Mesenchymal stem cell (in vitro differentiated cells and primary cell): Measurements from ENCODE around the gene GLB1L3.

Experiments used
- DNase-seq: peaks from one replicate; pipeline ENCODE4 v3.0.0-alpha.2; 2013
- H2AFZ ChIP-seq: one replicate; pipeline ENCODE4 v1.6.1; 2013; ENCODE audit warnings: low read depth, mild to moderate bottlenecking, control low read depth, inconsistent platforms, low read length, moderate library complexity
- H2AK5ac ChIP-seq: 2 replicates; pipeline ENCODE4 v1.6.1; 2013; ENCODE audit warnings: low read length, moderate library complexity, mild to moderate bottlenecking, inconsistent platforms; ENCODE audit not compliant: severe bottlenecking
- H2BK120ac ChIP-seq: one replicate; pipeline ENCODE4 v1.6.1; 2013; ENCODE audit warnings: low read depth, mild to moderate bottlenecking, inconsistent platforms, low read length, moderate library complexity
- H2BK12ac ChIP-seq, 2 experiments: one replicate each; pipeline ENCODE4 v1.6.1; 2013; ENCODE audit warnings: inconsistent platforms in 2 of 2, low read length in 2 of 2, mild to moderate bottlenecking in 2 of 2, moderate library complexity in 2 of 2, control low read depth in 1 of 2
- H2BK15ac ChIP-seq: one replicate; pipeline ENCODE4 v1.6.1; 2013; ENCODE audit warnings: mild to moderate bottlenecking, low read depth, inconsistent platforms; ENCODE audit not compliant: poor library complexity, severe bottlenecking
- H2BK5ac ChIP-seq: 2 replicates; pipeline ENCODE4 v1.6.1; 2013; ENCODE audit warnings: low read depth, mild to moderate bottlenecking, low read length, control low read depth, inconsistent platforms; ENCODE audit not compliant: poor library complexity, severe bottlenecking
- H3K14ac ChIP-seq, 2 experiments: one replicate each; pipeline ENCODE4 v1.6.1; 2013; ENCODE audit warnings: inconsistent platforms in 2 of 2, low read length in 2 of 2, control low read depth in 1 of 2, mild to moderate bottlenecking in 1 of 2, moderate library complexity in 1 of 2
- H3K18ac ChIP-seq, 2 experiments: one replicate each; pipeline ENCODE4 v1.6.1; 2013; ENCODE audit warnings: inconsistent platforms in 2 of 2, low read length in 2 of 2, control low read depth in 1 of 2, low read depth in 1 of 2, mild to moderate bottlenecking in 1 of 2
- H3K23ac ChIP-seq, 2 experiments: one replicate each; pipeline ENCODE4 v1.6.1; 2013; ENCODE audit warnings: inconsistent platforms in 2 of 2, low read length in 2 of 2, mild to moderate bottlenecking in 2 of 2, moderate library complexity in 2 of 2, control low read depth in 1 of 2
- H3K27ac ChIP-seq: 2 replicates; pipeline ENCODE4 v1.5.1; 2013; ENCODE audit warnings: mild to moderate bottlenecking, moderate library complexity, low read length, control low read depth, inconsistent platforms; ENCODE audit not compliant: poor library complexity, severe bottlenecking
- H3K27me3 ChIP-seq, 2 experiments: 2 replicates each; pipeline versions ENCODE4 v1.6.1 to v1.7.0; 2013; ENCODE audit warnings: low read length in 2 of 2, mild to moderate bottlenecking in 2 of 2, moderate library complexity in 2 of 2, control low read depth in 1 of 2, inconsistent platforms in 1 of 2; ENCODE audit not compliant: control insufficient read depth in 1 of 2, insufficient read depth in 1 of 2
- H3K36me3 ChIP-seq, 2 experiments: 2 replicates each; pipeline versions ENCODE4 v1.6.1 to v1.7.0; 2013; ENCODE audit warnings: low read length in 2 of 2, control low read depth in 1 of 2, inconsistent platforms in 1 of 2, low read depth in 1 of 2, mild to moderate bottlenecking in 1 of 2; ENCODE audit not compliant: insufficient read depth in 2 of 2, control insufficient read depth in 1 of 2
- H3K4ac ChIP-seq, 2 experiments: one replicate each; pipeline ENCODE4 v1.6.1; 2013; ENCODE audit warnings: inconsistent platforms in 2 of 2, low read length in 2 of 2, mild to moderate bottlenecking in 2 of 2, moderate library complexity in 2 of 2, control low read depth in 1 of 2, low read depth in 1 of 2
- H3K4me1 ChIP-seq: 2 replicates; pipeline ENCODE4 v1.6.1; 2013; ENCODE audit warnings: low read depth, low read length, control low read depth; ENCODE audit not compliant: control insufficient read depth, insufficient read depth
- H3K4me2 ChIP-seq: 2 replicates; pipeline ENCODE4 v1.6.1; 2013; ENCODE audit warnings: low read length, mild to moderate bottlenecking, inconsistent platforms; ENCODE audit not compliant: poor library complexity, severe bottlenecking
- H3K4me3 ChIP-seq, 2 experiments: 2 replicates each; pipeline versions ENCODE4 v1.5.1 to v1.7.0; 2013; ENCODE audit warnings: low read length in 2 of 2, mild to moderate bottlenecking in 2 of 2, control low read depth in 1 of 2, low read depth in 1 of 2; ENCODE audit not compliant: insufficient read depth in 1 of 2
- H3K79me1 ChIP-seq: replicated peaks from 2 replicates; pipeline ENCODE4 v1.6.1; 2013; ENCODE audit warnings: mild to moderate bottlenecking, control low read depth, low read length, inconsistent platforms; ENCODE audit not compliant: poor library complexity, severe bottlenecking
- H3K9ac ChIP-seq: 2 replicates; pipeline ENCODE4 v1.7.0; 2013; ENCODE audit warnings: mild to moderate bottlenecking, low read length, moderate library complexity
- H3K9me3 ChIP-seq: 2 replicates; pipeline ENCODE4 v1.7.0; 2013; ENCODE audit warnings: mild to moderate bottlenecking, low read length; ENCODE audit not compliant: control insufficient read depth
- H4K8ac ChIP-seq: one replicate; pipeline ENCODE4 v1.6.1; 2013; ENCODE audit warnings: inconsistent platforms, mild to moderate bottlenecking, low read length, moderate library complexity
- H4K91ac ChIP-seq: one replicate; pipeline ENCODE4 v1.6.1; 2013; ENCODE audit warnings: mild to moderate bottlenecking, low read length, inconsistent platforms
- WGBS: methylation state at CpG from one replicate; pipeline ENCODE4 v1.1.7; 2013; ENCODE audit warnings: mixed read lengths; 5-methylcytosine and 5-hydroxymethylcytosine counted together

Gene GLB1L3

GRCh38 chr11:134242376-134242775, 33.8 kb upstream of the GLB1L3 start:
- 93% methylated on average over 8 of the region's 9 CpGs for WGBS
- H3K79me1 ChIP-seq, result peaks cover 19% of the 10 kb centered on the region
- H3K4ac ChIP-seq, result no peak overlapping the region
- H3K36me3 ChIP-seq, result peaks cover 71 to 86% of the 10 kb centered on the region in 2 experiments
- no peak overlapping the region for H3K4me3 ChIP-seq
- H4K91ac ChIP-seq, result peak overlapping the region; percentile 31
- H2AFZ ChIP-seq, result no peak overlapping the region
- no peaks in the 10 kb centered on the region for H3K27me3 ChIP-seq
- no peak overlapping the region for H3K4me2 ChIP-seq
- H2BK12ac ChIP-seq, result no peak overlapping the region
- no peak overlapping the region for H3K18ac ChIP-seq
- H3K4me1 ChIP-seq, result no peaks in the 10 kb centered on the region
- no peak overlapping the region for H3K14ac ChIP-seq
- H3K9me3 ChIP-seq, result no peaks in the 10 kb centered on the region
- no peak overlapping the region for H2AK5ac ChIP-seq
- H2BK5ac ChIP-seq, result no peak overlapping the region
- no peak overlapping the region for H2BK15ac ChIP-seq
- no peak overlapping the region for H4K8ac ChIP-seq
- H3K9ac ChIP-seq, result no peak overlapping the region
- H2BK120ac ChIP-seq, result no peak overlapping the region
- DNase-seq, result no peak
- H3K27ac ChIP-seq, result no peak overlapping the region
- H3K23ac ChIP-seq, result no peak overlapping the region

GRCh38 chr11:134243913-134244312, 32.3 kb upstream of the GLB1L3 start:
- Histone ChIP-seq H2BK15ac (no peak overlapping the region), H2BK120ac (no peak overlapping the region), H3K18ac (no peak overlapping the region), H3K14ac (no peak overlapping the region), H4K8ac (no peak overlapping the region), H4K91ac (no peak overlapping the region), H3K27me3 (no peaks in the 10 kb centered on the region), H3K4me2 (no peak overlapping the region), H2BK5ac (no peak overlapping the region), H3K79me1 (peaks cover 13% of the 10 kb centered on the region), H3K36me3 (peaks cover 75 to 97% of the 10 kb centered on the region in 2 experiments), H3K4me3 (no peak overlapping the region), H3K23ac (no peak overlapping the region), H2BK12ac (no peak overlapping the region), H3K9ac (no peak overlapping the region), H2AK5ac (no peak overlapping the region), H3K9me3 (no peaks in the 10 kb centered on the region), H3K27ac (no peak overlapping the region), H2AFZ (no peak overlapping the region), H3K4me1 (no peaks in the 10 kb centered on the region), H3K4ac (no peak overlapping the region)
- no peak for DNase-seq
- 100% methylated on average over 4 of the region's 4 CpGs for WGBS

DNA sequence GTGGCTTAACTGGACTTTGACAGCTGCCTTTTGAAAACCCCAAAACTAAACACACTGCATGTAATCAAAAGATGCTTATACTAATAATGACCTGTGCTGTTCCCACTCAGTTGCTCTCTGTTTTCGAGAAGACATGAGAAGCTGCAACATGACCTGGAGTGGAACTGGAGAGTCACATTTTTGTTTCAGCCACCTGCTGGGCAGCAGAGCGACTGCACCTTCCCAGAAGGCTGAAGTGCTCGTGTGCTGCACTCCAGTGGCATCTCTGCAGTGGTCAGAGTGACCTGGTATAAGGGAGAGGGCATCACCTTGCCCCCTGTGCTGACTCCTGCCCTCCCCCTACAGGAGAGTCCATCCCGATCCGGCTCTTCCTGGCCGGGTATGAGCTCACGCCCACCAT, 31.6 kb upstream of the GLB1L3 start:
- Histone ChIP-seq H3K4ac (no peak overlapping the region), H2BK12ac (no peak overlapping the region), H3K4me1 (no peaks in the 10 kb centered on the region), H3K27ac (no peak overlapping the region), H3K4me3 (no peak overlapping the region), H3K79me1 (peaks cover 10% of the 10 kb centered on the region), H2BK15ac (no peak overlapping the region), H3K9me3 (no peaks in the 10 kb centered on the region), H2AFZ (no peak overlapping the region), H3K23ac (no peak overlapping the region), H2BK5ac (no peak overlapping the region), H4K8ac (no peak overlapping the region), H3K4me2 (no peak overlapping the region), H4K91ac (no peak overlapping the region), H3K14ac (no peak overlapping the region), H2AK5ac (no peak overlapping the region), H3K18ac (no peak overlapping the region), H3K36me3 (peaks cover 73 to 98% of the 10 kb centered on the region in 2 experiments), H3K9ac (no peak overlapping the region), H3K27me3 (no peaks in the 10 kb centered on the region), H2BK120ac (no peak overlapping the region)
- peak; percentile 36 for DNase-seq
- WGBS, result 69% methylated on average over 7 of the region's 7 CpGs

- no peaks in the 10 kb centered on the region for H3K9me3 ChIP-seq
- H2BK12ac ChIP-seq, result no peak overlapping the region
- H2AFZ ChIP-seq, result no peak overlapping the region
- no peaks in the 10 kb centered on the region for H3K4me1 ChIP-seq
- H3K18ac ChIP-seq, result no peak overlapping the region
- no peak overlapping the region for H4K91ac ChIP-seq
- H2BK5ac ChIP-seq, result no peak overlapping the region
- H3K4ac ChIP-seq, result no peak overlapping the region
- no peak overlapping the region for H3K4me2 ChIP-seq
- no peak overlapping the region for H3K9ac ChIP-seq
- H3K79me1 ChIP-seq, result peaks cover 8% of the 10 kb centered on the region
- no peaks in the 10 kb centered on the region for H3K27me3 ChIP-seq
- no peak overlapping the region for H3K14ac ChIP-seq
- no peak overlapping the region for H4K8ac ChIP-seq
- DNase-seq, result no peak
- 99% methylated on average over 9 of the region's 14 CpGs for WGBS
- no peak overlapping the region for H2BK120ac ChIP-seq
- no peak overlapping the region for H2AK5ac ChIP-seq
- H2BK15ac ChIP-seq, result no peak overlapping the region
- H3K36me3 ChIP-seq, result peaks cover 68 to 98% of the 10 kb centered on the region in 2 experiments
- H3K23ac ChIP-seq, result no peak overlapping the region
- H3K27ac ChIP-seq, result no peak overlapping the region
- no peak overlapping the region for H3K4me3 ChIP-seq
Observed at GRCh38 chr11:134245434-134245833, 30.7 kb upstream of the GLB1L3 start.
